Measurements from ENCODE around the gene TBX3.
A peak's percentile ranks its signal among the peaks of the same experiment; 100 is the strongest.

The TBX3 gene

GRCh38 chr12:114631242-114631641 is 52.7 kb downstream of the TBX3 start:
- no peak overlapping the region for H3K27ac ChIP-seq (ENCODE audit: low read length)
- H2AFZ ChIP-seq (ENCODE audit: low read length) = no peak overlapping the region
- no peaks in the 10 kb centered on the region for H3K36me3 ChIP-seq (replicated peaks; ENCODE audit: insufficient read depth, low read length)
- no peaks in the 10 kb centered on the region for H3F3A ChIP-seq (ENCODE audit: insufficient read depth, low read length)
- H3K4me3 ChIP-seq (ENCODE audit: low read length) = no peak overlapping the region
- H3K4me2 ChIP-seq (ENCODE audit: low read depth, low read length) = no peak overlapping the region
- TF ChIP-seq EZH2phosphoT487 (IDR thresholded peaks at IDR 0.05; ENCODE audit: low read length) (no peak), CTCF (IDR thresholded peaks at IDR 0.05; ENCODE audit: low read length) (no peak), EZH2 (optimal IDR thresholded peaks at IDR 0.05; ENCODE audit: low read depth, low read length) (no peak)
- no peaks in the 10 kb centered on the region for H3K9me2 ChIP-seq (replicated peaks; ENCODE audit: insufficient read depth, low read length)
- no peaks in the 10 kb centered on the region for H3K4me1 ChIP-seq (ENCODE audit: low read length)
- H3K9ac ChIP-seq (ENCODE audit: low read length) = no peak overlapping the region
- H3K9me3 ChIP-seq (replicated peaks; ENCODE audit: insufficient read depth, low read length) = no peaks in the 10 kb centered on the region
- no peaks in the 10 kb centered on the region for H3K79me2 ChIP-seq (ENCODE audit: low read length)
- H4K20me1 ChIP-seq (ENCODE audit: insufficient read depth, low read length) = no peaks in the 10 kb centered on the region
- no peak for DNase-seq
- no peaks in the 10 kb centered on the region for H3K27me3 ChIP-seq (replicated peaks; ENCODE audit: insufficient read depth, low read length)

- Histone ChIP-seq H3K9me2 (replicated peaks; ENCODE audit: insufficient read depth, low read length) (no peaks in the 10 kb centered on the region), H3K27me3 (replicated peaks; ENCODE audit: insufficient read depth, low read length) (no peaks in the 10 kb centered on the region), H3K4me3 (ENCODE audit: low read length) (no peak overlapping the region), H3K4me2 (ENCODE audit: low read depth, low read length) (no peak overlapping the region), H3K36me3 (replicated peaks; ENCODE audit: insufficient read depth, low read length) (no peaks in the 10 kb centered on the region), H4K20me1 (ENCODE audit: insufficient read depth, low read length) (no peaks in the 10 kb centered on the region), H3K27ac (ENCODE audit: low read length) (no peak overlapping the region), H2AFZ (ENCODE audit: low read length) (no peak overlapping the region), H3F3A (ENCODE audit: insufficient read depth, low read length) (no peaks in the 10 kb centered on the region), H3K9me3 (replicated peaks; ENCODE audit: insufficient read depth, low read length) (no peaks in the 10 kb centered on the region), H3K9ac (ENCODE audit: low read length) (no peak overlapping the region), H3K4me1 (ENCODE audit: low read length) (no peaks in the 10 kb centered on the region), H3K79me2 (ENCODE audit: low read length) (no peaks in the 10 kb centered on the region)
- TF ChIP-seq EZH2 (optimal IDR thresholded peaks at IDR 0.05; ENCODE audit: low read depth, low read length) (no peak), CTCF (IDR thresholded peaks at IDR 0.05; ENCODE audit: low read length) (no peak), EZH2phosphoT487 (IDR thresholded peaks at IDR 0.05; ENCODE audit: low read length) (no peak)
- no peak for DNase-seq
These were observed 55.8 kb downstream of the TBX3 start for GRCh38 chr12:114628199-114628598.

GRCh38 chr12:114627393-114627792 is 56.6 kb downstream of the TBX3 start:
- H3K36me3 ChIP-seq (replicated peaks; ENCODE audit: insufficient read depth, low read length) = no peaks in the 10 kb centered on the region
- no peak overlapping the region for H3K9ac ChIP-seq (ENCODE audit: low read length)
- no peak overlapping the region for H3K4me3 ChIP-seq (ENCODE audit: low read length)
- no peaks in the 10 kb centered on the region for H3K9me3 ChIP-seq (replicated peaks; ENCODE audit: insufficient read depth, low read length)
- H3K9me2 ChIP-seq (replicated peaks; ENCODE audit: insufficient read depth, low read length) = no peaks in the 10 kb centered on the region
- H3K27me3 ChIP-seq (replicated peaks; ENCODE audit: insufficient read depth, low read length) = no peaks in the 10 kb centered on the region
- H2AFZ ChIP-seq (ENCODE audit: low read length) = no peak overlapping the region
- no peaks in the 10 kb centered on the region for H4K20me1 ChIP-seq (ENCODE audit: insufficient read depth, low read length)
- no peak for DNase-seq
- H3K4me1 ChIP-seq (ENCODE audit: low read length) = no peaks in the 10 kb centered on the region
- H3K27ac ChIP-seq (ENCODE audit: low read length) = no peak overlapping the region
- H3K79me2 ChIP-seq (ENCODE audit: low read length) = no peaks in the 10 kb centered on the region
- no peak for TF ChIP-seq EZH2 (optimal IDR thresholded peaks at IDR 0.05; ENCODE audit: low read depth, low read length)
- H3F3A ChIP-seq (ENCODE audit: insufficient read depth, low read length) = no peaks in the 10 kb centered on the region
- H3K4me2 ChIP-seq (ENCODE audit: low read depth, low read length) = no peak overlapping the region

- H3K4me1 ChIP-seq (ENCODE audit: low read length) = no peaks in the 10 kb centered on the region
- H3F3A ChIP-seq (ENCODE audit: insufficient read depth, low read length) = no peaks in the 10 kb centered on the region
- H3K27ac ChIP-seq (ENCODE audit: low read length) = no peak overlapping the region
- H3K4me3 ChIP-seq (ENCODE audit: low read length) = no peak overlapping the region
- H3K27me3 ChIP-seq (replicated peaks; ENCODE audit: insufficient read depth, low read length) = no peaks in the 10 kb centered on the region
- no peaks in the 10 kb centered on the region for H3K36me3 ChIP-seq (replicated peaks; ENCODE audit: insufficient read depth, low read length)
- H3K79me2 ChIP-seq (ENCODE audit: low read length) = no peaks in the 10 kb centered on the region
- no peak overlapping the region for H3K4me2 ChIP-seq (ENCODE audit: low read depth, low read length)
- H4K20me1 ChIP-seq (ENCODE audit: insufficient read depth, low read length) = no peaks in the 10 kb centered on the region
- DNase-seq = peak; percentile 21
- no peak overlapping the region for H2AFZ ChIP-seq (ENCODE audit: low read length)
- no peak overlapping the region for H3K9ac ChIP-seq (ENCODE audit: low read length)
- no peaks in the 10 kb centered on the region for H3K9me3 ChIP-seq (replicated peaks; ENCODE audit: insufficient read depth, low read length)
- H3K9me2 ChIP-seq (replicated peaks; ENCODE audit: insufficient read depth, low read length) = no peaks in the 10 kb centered on the region
- peak; percentile 53 for TF ChIP-seq CTCF (IDR thresholded peaks at IDR 0.05; ENCODE audit: low read length)
- TF ChIP-seq EZH2phosphoT487 (IDR thresholded peaks at IDR 0.05; ENCODE audit: low read length) = no peak
These were observed 58.6 kb downstream of the TBX3 start for GRCh38 chr12:114625294-114625851.

Data from MM.1S (cell line).